Frontal cortex (tissue), 4 donors: ENCODE results near the gene AKR7A3. TPM values are rescaled to one million over a fixed set of nuclear protein-coding genes. Genes with fewer than 3 reads are reported as not detected.
"Not testable (repeated sequence)": the region's sequence is repeated elsewhere in the genome, so short reads cannot be mapped to it uniquely, and the experiment has no call there.

ENCODE experiments used
- DNase-seq, 2 donors: peaks; one replicate each; pipeline ENCODE4 v3.0.0; 2012; ENCODE audit warnings: low spot score in 2 of 2
- FAIRE-seq: peaks from 2 replicates; lab custom pipeline; 2012; peaks lifted over from hg19 to GRCh38; lab: Jason Lieb, UNC
- total RNA-seq: library from RNA; depleted of rRNA; stranded (reverse); fragments of >200 nt; gene quantifications from one replicate; pipeline ENCODE4 v1.2.3, GENCODE V29; 2014
- donor health status: control.
- donor health status: control.
- donor health status: control.

The AKR7A3 gene
- total RNA-seq = 1.2 TPM

DNA sequence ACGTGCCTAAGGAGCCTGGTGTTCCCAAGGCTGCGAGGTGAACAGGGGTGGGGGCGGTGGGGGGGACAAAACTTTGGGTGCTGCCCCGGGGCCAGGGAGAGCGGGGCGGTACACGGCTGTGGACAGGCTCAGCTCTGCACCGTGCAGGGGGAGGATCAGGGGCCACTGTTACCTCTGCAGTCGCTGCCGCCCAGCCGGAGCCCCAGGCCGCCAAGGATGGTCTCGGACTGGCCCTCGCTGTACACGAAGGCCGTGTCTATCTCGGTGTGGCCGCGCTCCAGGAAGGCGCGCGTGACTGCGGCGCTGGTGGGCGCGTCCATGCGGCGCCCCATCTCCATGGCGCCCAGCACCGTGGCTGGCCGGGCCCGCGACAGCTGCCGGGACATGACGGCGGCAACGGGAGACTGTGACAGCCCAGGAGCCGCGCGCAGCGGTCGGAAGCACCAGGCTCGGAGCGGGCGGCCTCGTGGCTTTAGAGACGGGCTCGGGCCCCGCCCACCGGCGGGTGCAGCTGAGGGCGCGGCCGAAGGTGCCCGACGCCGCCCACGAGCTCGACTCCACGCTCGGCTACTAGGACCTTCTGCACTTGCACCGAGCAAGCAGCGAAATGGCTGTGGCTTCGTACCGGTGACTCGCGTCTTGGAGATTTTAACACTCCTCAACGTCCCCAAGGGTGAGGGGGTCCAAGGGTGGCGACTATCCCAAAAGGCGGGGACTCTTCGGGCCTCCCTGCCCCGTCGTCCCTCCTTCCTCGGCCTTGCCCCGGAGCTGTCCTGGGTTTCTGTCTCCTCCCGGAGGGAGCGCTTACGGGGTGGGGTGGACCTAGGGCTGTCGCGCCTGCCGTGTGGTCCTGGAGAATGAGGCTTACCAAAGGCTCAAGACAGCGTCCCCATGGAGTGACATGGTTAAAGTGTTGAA lies at the start of gene AKR7A3:
TSS of gene AKR7A3 (minus strand) at position 447 of the 918 bp plus-strand sequence. CDS start at position 386, 61 bp downstream.
- peak; percentile 51 to 61 for DNase-seq
- not testable (repeated sequence) for FAIRE-seq

DNA sequence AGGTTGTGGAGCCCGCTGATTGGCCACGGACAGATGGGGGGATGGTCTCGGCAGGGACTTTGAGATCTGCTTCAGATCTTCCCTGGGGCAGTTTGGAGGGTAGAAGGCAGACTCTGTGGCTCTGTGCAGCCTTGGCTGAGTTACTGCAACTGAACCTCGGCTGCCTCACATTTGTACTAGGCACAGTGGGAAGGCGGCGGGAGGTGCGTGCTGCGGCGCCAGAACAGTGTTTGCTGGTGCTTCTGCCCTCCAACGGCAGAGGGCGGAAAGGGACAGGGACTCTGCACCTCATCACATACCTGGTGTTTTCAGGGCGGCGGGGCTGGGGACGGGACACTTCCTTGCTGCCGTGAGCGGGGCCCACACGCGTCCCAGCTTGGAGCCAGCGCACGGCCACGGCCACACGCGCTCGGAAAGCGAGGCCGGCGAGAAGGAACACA lies 49.8 kb upstream of the AKR7A3 start:
- FAIRE-seq (no peak), DNase-seq (no peak)

DNA sequence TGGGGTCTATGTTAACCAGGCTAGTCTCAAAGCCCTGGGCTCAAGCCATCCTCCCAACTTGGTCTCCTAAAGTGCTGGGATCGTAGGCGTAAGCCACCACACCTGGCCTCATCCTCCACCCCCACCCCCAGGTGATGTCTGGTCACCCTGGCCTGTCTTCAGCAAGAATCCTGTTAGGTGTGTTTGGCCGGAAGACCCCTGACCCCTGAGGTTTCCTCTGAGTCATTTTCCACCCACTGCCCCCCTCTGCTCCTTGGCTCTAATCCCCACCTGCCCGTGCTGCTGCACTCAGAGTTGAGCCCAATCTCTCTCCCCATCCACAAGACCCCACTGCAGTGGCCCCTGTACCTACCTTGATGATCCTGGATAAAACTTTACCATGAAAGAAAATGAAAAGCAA lies 48.7 kb upstream of the AKR7A3 start:
- FAIRE-seq (no peak), DNase-seq (no peak)

DNA sequence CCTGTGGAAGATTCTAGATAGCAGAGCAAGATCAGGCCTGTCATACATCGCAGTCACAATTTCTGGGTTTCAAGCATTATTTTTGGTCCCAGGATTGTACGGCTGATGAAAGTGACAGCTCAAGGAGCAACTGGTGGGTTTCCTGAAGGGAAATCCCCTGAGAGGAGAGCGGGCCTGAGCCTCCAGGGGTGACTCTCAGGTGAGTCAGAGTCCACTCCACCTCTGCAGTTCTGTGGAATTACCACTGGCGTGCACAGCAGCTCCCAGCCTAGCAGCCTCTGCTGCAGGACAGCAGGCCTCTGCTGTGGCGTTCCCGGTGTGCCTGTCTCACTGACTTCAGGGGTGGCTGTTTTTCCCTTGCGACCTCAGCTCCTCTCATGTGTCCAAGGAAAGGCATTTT lies 48.0 kb upstream of the AKR7A3 start:
- FAIRE-seq (no peak), DNase-seq (no peak)

DNA sequence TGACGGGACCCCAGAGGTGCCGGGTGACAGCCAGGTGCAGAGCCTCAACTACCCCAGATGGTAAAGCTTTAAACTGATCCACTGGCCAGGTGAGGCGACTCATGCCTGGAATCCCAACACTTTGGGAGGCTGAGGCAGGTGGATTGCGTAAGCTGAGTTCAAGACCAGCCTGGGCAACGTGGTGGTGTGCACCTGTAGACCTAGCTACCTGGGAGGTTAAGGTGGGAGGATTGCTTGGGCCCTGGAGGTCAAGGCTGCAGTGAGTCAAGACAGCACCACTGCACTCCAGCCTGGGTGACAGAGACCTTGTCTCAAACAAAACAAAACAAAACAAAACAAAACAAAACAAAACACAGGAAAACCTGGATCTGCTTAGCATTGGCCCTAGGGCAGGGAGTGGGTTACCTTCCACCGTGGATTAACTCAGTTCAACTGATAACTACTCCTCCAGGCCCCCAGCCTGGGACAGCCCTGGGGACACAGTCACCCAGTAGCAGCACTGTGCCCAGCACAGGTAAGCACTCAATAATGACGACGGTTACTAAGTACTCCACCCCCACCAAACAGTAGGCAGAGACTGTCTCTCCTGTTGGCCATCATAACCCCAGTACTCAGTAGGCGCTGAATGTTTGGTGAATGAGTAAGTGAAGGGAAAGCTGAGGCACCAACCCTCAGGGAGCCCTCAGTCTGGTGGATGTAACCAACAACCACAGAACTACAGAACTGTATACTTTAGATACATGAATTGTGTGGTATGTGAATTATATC lies 45.2 kb upstream of the AKR7A3 start:
- FAIRE-seq = no peak

DNA sequence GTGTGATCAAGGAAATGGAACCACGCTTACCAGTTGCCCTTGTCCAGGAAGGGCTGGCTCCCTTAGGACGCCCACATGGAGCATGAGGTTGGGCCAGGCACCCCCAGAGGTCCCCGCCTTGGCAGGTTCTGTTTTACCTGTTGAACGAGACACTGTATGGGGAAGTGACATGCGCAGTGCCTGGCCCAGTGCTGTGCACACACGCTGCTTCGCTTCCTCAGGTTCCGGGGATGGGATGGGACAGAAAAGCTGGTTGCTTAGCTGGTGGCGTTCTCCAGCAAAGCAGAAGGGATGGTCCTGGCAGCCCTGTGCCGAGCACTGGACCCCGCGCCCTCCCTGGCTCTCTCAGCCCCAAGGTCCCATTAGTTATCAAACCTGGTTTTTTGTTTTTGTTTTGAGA lies 44.3 kb upstream of the AKR7A3 start:
- DNase-seq (no peak), FAIRE-seq (no peak)

More for the DNA sequence above, 45.2 kb upstream of the AKR7A3 start:
- no peak for DNase-seq

DNA sequence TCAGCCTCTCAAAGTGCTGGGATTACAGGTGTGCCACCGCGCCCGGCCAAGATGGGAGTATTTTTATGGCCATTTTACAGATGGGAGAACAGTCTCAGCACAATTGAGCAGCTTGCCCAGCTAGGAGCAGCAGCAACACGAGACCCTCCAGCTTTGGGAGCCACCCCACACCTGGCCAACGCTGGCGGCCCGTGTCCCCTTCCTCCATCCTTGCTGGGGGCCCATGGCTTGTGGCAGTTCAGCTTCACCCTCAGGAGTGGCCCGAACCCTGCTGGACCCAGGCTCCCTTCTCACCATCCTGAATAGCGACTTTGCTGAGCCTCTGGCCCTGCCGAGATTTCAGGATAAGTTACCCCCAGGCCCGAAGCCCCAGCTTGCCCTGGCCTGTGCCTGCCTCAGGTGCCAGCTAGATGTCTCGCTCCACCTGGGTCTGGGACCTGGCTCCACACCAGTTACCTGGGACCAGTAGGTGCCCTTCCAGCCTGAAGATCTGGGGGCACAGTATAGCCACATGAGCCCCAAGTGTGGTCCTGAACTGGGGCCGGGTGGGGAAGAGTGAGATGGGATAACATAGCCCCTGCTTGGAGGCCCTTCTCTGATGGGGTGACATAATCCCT lies 42.8 kb upstream of the AKR7A3 start:
- DNase-seq (no peak), FAIRE-seq (no peak)

DNA sequence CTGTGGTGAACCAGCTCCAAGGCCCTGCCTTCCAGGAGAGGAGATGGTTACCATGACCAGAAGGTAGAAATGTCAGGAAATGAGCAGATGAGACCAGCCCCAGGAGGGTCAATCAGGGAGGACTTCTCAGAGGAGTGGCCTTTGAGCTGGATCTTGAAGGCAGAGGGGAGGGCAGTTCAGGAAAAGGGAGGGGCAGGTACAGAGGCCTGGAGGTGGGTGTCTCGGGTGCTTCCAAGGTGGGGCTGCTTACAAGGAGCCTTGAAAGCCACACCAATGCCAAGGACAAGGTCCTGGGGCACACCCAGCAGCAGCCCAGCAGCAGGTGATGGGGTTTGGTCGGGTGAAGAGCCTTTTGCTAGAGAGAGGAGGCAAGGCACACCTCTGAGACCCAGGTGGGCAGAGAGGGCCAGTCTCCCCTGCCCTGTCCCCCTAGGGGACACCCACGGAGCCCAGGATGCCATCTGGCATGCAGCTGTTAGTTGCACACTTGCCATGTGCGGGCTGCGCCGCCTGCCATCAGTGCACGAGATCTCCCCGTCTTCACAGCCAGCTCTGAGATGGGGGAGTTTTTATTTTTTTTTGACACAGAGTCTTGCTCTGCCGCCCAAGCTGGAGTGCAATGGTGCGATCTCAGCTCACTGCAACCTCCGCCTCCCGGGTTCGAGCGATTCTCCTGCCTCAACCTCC lies 42.0 kb upstream of the AKR7A3 start:
- FAIRE-seq = no peak
- DNase-seq = no peak

DNA sequence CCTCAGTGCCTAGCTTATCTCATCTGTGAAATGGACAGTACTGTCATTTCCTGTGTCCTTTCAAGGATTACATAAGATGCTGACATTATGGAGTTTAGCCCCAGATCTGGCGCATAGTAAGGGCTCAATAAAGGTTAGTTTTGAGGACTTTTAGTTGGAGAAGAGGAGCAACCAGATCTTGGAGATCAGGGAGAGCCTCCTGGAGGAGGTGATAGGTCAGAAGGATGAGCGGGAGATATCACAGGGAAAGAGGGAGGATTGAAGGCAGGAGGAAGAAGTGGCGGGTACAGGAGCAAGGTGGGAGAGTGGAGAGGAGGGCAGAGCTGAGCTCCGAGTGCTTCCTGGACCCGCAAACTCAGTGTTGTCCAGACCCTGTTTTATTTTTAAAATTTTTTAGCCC lies 41.0 kb upstream of the AKR7A3 start:
- FAIRE-seq (no peak), DNase-seq (no peak)

DNA sequence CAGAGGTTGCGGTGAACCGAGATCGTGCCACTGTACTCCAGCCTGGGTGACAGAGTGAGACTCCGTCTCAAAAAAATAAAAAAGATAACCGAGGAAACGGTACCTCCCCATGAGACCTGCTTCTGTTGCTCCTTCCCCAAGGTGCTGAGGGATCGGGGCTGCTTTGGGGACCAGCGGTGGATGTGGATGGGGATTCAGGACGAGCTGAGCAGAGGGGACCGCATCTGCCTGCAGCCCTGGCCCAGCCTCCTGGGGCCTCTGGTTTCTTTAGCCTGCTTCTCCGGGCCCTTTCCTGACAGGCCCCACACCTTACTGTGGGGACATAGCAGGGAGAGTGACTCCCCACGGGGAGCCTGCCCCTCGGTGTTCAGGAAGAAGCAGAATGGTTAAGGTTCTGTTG lies 40.6 kb upstream of the AKR7A3 start:
- FAIRE-seq = no peak
- DNase-seq = no peak

DNA sequence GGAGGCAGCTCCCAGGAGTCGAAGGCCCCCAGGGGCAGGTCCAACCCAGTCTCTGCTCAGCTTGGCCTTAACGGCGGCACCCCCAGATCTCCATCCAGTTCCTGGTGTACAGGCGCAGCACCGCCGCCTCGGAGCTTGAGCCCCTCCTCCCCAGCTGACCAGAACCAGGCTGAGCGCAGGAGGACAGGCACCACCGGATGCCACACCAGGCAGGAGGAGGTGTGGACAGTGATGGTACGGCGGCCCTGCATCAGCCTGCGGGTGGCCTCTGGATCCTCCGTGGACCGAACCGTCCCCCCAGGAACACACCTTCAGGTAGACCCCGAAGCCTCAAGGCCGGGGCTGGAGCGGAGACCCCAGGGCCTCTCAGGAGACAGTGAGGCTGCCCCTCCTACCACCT lies 39.9 kb upstream of the AKR7A3 start:
- FAIRE-seq = no peak

DNA sequence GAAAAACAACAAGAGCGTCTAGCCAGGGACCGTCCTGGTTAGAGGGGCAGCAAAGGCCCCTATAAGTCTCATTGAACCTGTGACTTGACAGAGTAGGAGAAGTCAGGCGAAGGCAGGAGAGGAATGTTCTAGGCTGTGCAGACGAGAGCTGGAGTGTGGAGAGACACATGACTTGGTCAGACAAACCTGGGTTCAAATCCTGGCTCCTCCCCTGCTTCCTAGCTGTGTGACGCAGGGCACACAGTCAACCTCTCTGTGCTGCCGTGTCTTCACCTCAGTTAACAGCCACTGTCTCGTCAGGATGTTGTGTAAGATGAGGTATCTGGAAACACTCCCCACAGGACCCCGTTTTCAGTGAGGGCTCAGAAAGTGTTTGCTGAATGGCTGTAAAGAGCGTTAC lies 39.2 kb upstream of the AKR7A3 start:
- FAIRE-seq (no peak), DNase-seq (no peak)

More for the DNA sequence above, 39.9 kb upstream of the AKR7A3 start:
- DNase-seq = no peak

DNA sequence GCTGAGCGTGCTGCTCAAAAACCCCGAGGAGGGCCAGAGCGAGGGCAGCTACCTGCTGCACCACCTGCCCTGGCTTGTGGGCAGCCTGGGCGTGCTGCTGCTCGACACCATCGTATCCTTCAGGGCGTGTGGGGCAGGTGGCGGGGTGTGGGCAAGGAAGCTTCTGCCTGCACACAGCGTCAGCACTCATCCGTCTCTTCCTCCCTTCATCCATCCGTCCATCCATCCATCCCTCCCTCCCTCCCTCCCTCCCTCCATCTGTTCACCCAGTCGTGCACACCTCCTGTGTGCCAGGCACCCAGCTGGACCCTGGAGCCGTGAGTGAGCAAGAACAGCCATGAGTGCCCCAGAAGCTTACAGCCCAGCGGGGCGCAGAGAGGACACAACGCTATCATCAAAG lies 38.7 kb upstream of the AKR7A3 start:
- no peak for FAIRE-seq

DNA sequence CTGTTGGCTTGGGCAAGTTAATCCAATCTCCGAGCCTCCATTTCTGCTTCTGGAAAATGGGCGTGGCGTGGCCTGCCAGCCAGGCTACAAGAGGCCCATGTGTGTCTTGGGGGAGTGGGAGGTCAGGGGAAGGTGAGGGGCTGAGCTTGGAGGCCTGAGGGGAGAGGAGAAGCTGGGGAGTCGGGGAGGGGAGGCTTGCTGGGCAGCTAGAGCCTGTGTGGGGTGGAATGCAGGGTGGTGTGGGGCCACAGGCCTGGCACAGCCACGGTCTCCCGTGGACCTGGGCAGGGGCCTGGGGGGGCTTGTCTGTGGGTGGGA lies 38.1 kb upstream of the AKR7A3 start:
- DNase-seq (no peak), FAIRE-seq (no peak)

More for the DNA sequence above, 38.7 kb upstream of the AKR7A3 start:
- DNase-seq = no peak

DNA sequence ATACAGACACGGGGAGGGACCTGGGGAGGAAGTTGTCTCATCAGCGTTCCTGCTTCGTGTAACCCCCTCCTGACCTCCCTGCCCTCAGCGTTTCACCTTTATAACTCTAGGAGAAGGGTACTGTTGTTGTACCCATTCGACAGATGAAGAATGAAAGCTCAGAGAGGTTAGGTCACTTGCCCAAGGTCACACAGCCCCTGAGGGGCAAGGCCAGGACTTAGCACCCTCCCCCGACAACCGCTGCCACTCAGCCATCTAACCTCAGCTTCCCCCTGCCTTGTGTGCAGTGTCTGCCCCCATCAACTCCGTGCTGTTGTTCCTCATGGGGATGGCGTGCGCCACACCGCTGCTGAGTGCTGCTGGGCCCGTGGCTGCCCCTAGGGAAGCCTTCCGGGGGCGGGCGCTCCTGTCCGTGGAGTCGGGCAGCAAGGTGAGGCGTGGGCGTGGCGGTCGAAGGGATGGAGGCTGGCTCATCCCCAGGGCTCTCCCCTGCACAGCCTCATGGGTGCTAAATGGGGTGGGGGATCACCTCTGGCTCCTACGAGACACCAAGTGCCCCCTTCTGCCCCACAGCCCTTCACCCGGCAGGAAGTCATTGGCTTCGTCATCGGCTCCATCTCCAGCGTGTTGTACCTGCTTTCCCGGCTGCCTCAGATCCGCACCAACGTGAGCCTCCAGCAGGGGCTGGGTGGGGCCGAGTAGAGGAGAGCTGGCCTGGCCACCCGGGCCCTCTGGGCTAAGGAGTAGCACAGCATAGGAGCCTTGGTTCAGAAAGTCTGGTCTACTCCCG lies 37.6 kb upstream of the AKR7A3 start:
- no peak for FAIRE-seq
- DNase-seq = no peak

DNA sequence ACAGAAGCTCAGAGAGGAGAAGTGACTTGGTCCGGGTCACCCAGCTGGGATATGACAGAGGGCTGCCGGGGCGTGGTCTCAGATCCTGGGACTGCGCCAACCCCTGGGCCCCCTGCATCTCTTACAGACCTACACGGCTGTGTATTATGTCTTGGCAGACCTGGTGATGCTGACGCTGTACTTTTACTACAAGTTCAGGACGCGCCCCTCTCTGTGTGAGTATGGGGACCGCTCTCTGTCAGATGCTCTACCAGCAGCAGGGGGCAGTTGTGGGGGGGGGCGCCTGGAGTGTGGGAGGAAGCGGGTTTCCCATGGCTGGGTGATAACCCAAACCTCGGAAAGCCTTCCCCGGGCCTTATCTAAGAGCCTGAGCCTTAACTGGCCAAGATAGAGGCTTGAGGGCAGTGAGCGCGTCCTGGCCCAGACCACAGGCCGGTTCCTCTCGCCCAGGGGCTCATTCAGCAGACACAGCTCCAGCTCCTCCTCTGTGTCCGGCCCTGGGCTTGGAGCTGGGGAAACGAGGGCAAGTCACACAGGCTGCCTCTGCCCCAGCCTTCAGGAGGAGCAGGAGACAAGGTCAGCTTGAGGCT lies 36.9 kb upstream of the AKR7A3 start:
- FAIRE-seq = no peak
- no peak for DNase-seq

DNA sequence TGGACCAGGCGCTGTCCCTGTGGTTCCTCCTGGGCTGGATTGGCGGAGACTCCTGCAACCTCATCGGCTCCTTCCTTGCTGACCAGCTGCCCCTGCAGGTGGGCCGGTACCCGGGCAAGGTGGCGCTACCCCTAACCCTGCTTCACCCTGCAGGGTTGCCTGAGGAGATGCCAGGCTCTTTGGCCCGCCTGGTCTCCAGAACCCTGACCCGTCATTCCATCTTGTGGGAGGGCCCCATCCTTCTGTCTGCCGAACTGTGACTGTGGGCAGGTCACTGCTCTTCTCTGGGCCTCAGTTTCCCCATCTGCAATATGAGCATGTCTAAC lies 36.1 kb upstream of the AKR7A3 start:
- DNase-seq (no peak), FAIRE-seq (no peak)

DNA sequence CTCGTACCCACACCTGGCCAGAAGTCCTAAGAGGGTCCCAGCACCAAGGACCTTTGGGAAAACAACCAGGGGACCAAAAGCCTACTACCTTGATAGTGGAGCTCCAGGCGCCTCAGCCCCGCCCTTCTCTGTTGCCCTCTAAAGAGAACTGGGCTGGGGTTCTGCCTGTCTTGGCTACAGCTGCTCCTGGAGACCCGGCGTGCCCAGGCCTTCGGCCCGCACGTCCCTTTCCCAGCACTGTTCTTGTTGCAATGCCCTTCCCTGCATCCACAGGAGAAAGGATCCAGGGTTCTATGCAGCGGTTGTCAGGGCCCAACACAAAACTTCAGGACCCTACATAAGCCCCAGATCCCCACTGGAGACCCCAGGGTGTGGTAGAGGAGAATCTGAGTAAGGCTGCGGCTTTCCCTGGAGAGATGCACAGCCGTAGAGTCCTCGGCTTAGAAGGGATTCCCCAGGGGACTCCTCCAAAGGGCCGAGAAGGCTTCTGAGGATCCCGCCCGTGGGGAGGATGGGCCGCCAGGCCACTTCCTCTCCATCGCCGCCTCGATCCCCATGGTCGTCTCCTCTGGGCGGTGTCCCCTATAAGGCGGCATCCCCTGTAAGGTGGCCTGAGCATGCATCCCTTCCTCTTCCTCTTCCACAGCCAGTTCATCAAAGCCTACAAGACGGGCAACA lies 35.6 kb upstream of the AKR7A3 start:
- FAIRE-seq = no peak

DNA sequence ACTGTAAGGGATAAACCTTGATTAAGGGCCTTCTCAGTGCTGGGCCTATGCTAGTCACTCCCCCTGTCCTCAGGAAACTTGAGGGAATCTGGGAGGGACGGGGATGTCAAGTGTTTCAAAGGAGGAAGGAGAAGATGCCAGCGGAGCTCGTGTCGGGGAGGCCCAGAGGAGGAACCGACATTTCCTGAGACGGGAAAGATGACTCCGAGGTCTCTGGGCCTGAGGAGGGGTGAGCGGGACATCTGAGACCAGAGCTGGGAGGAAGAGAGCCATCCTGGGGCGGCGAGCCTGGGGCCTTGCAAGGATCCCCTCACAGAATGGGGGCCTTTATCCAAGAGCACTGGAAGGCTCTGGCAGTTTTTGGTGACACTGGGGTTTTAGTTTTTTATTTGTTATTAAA lies 33.9 kb upstream of the AKR7A3 start:
- no peak for DNase-seq
- FAIRE-seq = no peak

More for the DNA sequence above, 35.6 kb upstream of the AKR7A3 start:
- no peak for DNase-seq
